ENCODE results near the gene PLA2G4A.

PLA2G4A gene

DNA sequence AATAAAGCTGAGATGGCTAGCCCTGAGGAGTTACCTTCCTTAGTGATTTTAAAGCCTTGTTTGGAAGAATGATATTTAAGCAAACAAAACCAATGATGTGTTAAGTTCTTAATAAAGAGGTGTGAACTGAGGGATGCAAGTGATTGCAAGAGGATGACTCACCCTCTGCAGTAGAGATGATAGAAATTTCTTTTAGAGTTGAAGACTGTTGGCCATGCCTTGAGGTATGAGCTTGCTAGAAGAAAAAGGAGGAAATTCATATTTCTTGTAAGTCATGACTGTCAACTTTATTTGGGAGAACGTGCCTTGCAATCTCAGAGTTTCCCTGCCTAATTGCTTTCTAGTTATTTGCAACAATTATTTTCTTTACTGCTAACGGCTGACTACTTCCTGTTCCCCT is 94.7 kb downstream of the PLA2G4A start:
- DNase-seq: no peak

DNA sequence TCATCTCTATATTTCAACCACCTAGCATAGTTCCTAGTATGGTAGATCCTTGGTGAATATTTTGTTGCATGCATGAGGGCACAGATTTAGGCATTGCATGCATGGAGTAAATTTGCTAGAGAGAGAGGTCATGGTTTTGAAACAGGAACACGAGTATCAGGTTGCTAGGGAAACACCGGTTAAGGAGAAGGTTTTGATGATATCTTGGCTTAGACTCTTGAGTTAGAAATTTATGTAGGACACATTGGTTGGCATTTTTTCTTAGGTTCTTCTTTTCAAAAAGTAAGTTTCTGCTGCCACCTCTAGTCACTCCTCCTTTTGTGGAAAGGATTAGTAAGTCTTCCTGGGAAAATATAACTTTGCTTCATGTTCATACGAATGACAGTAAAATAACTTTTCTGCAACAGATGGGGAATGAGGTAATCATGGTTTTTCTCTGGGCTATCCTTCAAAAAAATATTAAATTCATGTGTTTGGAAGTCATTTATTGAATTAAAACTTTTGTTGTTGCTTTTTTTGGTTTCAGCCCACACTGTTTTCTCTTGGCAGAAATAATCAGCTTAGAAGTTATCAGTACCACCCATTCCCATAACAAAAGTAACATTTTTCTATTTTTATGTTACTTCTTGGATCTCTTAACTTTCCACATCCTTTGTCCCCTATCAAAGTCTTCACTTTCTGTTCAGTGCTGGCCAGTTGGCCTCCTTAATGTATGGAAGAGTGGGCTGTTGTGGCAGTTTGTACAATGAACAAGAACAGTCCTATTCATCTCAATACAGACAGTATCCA is 97.3 kb downstream of the PLA2G4A start:
- DNase-seq: no peak

DNA sequence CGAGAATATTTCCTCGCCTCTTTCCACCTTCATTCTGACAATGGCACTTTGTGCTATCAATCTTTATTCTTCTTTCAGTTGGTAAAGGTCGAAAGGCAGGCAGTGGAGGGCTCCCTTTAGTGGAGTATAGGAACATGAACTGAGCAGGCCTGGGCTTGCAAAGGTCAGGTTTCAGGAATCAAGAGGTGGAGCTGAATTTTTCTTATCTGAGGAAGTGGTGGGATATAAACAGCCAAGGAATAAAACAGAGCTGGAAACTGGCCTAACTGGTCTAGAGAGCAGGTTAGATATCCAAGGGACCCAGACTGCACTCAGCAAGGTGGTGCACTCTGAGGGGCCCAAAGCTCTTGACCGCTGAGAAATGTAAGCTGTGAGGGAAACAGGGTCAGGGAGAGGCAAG is 99.1 kb downstream of the PLA2G4A start:
- DNase-seq: no peak

DNA sequence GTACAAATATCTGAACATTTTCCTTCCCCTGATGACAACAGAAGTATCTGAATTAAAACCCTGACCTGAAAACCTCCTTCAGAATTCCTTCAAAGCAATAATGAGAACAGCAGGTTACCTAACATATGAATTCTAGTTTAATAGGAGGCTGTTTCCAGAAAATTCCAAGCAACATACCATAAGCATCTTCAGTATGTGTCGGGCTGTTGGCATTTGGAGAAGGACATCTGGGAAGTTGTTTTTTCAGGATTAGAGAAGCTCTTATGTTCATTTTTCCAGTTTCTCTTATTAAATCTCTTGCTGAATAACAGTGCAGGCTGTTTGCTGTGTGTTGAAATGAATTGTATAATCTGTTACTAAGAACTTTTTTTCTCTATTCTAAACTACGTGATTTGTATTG is 101.5 kb downstream of the PLA2G4A start:
- no peak for DNase-seq

DNA sequence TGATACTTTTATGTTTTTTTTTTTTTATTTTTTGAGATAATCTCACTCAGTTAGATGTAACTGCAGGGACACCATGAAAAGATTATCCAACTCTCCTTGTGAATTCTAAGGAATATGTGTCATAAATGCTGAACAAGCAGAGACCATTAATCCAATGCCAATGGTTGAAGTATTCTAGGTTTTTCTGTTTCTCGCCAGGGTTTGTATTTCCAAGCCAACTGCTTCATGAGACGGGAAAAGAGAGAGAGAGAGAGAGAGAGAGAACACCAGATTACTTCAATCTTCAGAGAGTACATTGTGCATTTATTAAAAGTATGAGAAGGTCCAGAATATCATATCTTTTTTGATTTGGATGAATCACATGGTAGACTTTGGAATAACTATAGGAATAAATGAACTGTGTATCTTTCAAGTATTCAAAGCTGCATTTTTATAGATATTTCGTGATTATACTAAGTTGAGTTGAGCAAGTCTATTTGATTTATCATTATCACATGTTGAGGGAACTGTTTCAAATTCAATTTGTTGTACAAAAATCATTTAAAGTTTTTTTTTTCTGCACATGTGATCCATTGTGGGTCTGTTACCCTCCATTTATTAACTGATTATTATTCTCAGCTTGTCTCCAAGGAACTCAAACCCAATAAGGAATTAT is 108.4 kb downstream of the PLA2G4A start:
- no peak for DNase-seq

DNA sequence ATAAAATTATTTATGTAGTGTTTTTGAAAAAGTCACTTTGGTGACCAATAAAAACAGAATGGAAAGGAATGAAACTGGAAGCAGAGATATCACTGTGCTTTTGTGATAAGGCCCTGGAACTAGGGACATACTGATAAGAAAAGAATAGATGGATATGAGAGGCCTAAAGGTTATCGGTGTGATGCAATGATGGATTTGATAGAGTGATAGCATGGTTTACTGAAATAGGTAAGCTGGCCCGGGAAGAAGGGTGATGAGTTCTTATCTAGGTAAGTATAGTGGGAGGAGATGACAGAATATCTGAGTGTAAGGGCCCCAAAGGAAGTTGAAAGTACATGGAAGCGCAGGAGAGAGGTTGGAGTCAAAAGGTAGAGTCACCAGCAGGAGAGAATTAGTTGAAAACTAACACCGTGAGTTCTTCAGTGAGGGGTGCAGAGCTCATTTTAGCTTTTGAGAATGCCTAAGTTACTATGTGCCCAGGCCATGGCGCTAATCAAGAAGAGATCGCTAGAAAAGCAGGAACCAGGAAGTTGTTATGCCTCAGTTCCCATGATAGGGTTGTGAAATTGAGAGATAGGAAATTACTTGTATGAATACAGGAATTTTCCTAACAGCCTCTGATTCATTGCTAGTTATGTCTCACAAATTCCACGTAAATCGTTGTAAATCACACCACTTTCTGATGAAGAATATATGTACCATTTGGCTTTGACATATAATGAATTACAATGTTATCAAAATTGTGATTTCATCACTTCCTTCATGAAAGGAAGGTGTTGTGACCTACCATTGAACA is 115.3 kb downstream of the PLA2G4A start:
- no peak for DNase-seq

DNA sequence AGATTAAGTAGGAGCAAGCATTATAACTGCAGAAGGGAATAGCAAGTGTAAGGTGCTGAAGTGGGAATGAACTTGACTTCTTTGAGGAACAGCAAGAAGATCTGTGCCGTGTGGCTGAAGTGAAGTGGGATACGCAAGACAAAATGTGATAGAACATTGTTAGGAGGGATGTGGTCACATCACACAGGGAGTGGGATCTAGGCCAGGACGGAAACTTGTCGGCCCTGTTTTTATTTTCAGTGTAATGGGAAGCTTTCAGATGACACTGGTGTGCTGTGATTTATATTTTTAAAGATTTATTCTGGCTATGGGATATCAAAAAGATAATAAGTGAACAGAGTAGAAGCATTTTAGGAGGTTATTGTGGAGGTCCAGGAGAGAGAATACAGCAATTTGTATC is 116.4 kb downstream of the PLA2G4A start:
- no peak for DNase-seq

DNA sequence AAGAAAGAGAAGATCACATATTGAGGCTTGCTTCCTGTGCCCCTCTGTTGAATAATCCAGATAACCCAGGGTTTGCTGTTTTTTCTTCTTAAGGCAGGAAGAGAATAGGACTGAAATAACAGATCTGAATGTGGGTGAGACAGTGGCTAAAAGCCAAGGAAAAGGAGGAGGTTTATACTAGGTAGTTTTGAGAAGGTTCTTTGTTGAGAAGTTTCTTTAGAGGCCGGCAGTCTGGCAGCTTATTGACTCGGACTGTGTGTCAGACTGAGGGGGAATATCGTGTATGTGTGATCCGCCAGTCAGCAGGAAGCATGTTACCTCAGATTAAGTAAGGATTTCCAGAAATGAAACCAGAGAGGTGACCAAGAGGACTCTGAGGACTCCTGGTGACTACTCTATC is 119.8 kb downstream of the PLA2G4A start:
- DNase-seq: no peak

DNA sequence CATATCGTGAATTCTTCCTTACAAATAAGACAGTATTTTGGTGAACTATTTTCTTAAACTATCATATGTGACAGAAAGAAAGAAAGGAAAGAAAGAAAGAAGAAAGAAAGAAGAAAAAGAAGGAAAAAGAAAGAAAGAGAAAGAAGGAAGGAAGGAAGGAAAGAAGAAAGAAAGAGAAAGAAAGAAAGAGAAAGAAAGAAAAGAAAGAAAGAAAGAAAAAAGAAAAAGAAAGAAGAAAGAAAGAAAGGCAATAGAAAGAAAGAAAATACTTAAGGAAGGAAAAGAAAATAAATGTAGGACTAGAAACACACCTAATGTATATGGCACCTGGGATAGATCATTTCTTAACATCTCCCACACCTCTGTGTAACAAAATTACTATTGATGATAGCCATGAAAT is 120.4 kb downstream of the PLA2G4A start:
- DNase-seq: no peak

DNA sequence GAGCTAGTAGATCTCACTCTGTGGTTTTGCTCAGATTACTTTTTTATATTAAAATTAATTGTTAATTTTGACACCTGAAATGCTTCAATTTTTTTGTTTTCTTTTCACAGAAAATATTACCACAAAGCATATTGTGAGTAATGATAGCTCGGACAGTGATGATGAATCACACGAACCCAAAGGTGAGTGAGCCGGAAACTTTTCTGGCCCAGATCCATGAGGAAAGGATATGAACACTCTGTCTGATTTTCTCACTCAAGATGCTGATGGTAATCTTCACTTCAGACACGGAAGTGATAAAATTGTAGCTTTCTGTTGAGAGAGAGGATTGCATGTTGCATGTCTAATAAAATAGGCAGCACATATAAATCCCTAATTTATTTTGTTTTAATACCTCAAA is 121.8 kb downstream of the PLA2G4A start:
- no peak for DNase-seq

DNA sequence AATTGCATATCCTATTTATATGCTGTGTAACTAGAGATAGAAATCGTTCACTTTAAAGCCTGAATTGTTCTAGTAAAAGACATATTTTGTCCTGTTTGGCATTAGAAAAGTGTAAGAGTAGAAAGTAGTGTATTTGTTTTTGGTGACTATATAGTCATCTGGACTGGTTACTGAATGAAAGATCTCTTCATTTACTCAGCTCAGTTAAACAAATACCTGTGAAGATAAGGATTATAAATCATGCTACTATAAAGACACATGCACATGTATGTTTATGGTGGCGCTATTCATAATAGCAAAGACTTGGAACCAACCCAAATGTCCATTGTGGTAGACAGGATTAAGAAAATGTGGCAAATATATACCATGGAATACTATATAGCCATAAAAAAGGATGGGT is 125.1 kb downstream of the PLA2G4A start:
- no peak for DNase-seq

DNA sequence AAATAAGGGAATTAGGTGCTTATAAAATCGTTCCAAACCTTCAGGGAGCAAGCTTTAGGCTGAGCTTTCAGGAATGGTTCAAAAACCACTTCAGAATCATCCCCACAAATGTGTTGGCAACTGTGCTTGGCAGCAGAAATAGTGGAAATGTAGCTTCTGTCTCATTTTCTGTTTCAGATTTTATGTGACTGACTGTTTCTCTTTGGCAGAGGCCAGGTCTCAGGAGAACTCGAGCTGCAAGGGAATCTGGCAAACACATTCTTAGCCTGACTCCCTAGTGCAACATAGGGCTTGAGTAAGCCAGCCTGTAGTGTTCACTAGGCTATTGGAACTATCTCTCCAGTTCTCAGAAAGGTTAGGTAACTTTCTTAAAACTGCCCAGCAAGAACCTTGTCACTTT is 128.6 kb downstream of the PLA2G4A start:
- DNase-seq: no peak

DNA sequence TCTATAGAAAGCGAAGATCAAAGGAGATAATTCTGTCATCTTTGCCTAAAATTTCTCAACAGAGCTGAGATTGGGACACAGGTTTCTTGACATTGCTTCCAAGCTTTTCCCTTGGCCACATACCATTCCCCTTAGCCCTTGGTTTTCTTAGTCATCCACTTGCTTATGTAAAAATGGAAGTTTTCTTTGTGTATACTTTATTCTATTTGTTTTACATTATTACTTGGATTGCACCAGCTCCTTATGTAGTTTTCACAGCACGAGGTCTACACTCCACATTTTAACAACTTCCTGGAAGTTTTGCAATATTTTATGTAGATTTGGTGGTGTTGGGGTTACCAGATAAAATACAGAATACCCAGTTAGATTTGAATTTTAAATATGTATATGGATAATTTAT is 129.8 kb downstream of the PLA2G4A start:
- no peak for DNase-seq

DNA sequence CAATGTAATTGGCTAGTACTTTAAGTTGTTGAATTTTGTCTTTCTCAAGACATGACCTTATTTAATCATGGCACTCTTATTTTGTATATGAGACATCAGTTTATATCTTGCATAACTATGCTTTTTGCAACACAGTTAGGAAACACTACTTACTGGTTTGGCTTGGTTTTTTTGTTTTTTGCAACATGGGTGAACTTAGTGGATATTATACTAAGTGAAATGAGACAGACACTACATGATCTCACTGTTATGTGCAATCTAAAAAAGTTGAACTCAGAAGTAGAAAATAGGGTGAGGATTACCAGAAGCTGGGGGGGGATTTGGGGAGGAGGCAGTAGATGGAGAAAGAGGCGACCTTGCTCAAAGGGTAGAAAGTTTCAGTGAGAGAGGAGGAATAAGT is 132.1 kb downstream of the PLA2G4A start:
- DNase-seq: no peak

DNA sequence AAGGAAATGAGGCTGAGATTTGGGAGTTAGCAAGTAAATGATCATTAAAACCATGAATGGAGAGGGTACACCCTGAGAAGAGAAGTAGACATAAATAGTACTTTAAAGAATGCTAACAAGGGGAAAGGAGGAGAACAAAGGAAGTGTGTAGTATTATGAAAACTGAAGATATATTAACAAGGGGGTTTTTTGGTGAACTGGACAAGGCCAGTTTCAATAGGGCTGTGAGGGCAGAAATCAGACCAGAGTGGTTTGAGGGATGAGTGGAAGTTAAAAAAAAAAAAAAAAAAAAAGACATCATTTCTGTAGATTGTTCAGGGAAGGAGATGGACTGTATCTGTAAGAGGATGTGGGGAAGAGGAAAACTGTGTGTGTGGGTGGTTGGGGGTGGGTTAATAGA is 137.1 kb downstream of the PLA2G4A start:
- no peak for DNase-seq

DNA sequence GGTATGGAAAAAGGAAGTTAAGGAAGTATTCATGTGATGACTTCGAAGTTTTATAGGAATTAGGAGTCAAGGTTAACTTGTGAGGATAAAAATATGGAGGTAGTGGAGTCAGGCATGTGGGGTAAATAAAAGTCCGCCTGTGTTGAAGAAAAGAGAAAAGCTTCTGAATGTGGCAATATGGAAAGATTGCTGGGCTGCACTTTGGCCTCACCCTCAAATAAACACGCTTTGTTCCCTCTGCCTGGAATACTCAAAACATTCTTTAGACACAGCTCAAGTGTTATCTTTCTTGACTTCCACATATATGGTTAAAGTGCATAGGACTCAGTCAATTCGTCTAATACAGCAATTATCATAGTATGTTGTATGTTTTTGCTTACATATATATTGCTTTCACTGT is 137.7 kb downstream of the PLA2G4A start:
- no peak for DNase-seq

DNA sequence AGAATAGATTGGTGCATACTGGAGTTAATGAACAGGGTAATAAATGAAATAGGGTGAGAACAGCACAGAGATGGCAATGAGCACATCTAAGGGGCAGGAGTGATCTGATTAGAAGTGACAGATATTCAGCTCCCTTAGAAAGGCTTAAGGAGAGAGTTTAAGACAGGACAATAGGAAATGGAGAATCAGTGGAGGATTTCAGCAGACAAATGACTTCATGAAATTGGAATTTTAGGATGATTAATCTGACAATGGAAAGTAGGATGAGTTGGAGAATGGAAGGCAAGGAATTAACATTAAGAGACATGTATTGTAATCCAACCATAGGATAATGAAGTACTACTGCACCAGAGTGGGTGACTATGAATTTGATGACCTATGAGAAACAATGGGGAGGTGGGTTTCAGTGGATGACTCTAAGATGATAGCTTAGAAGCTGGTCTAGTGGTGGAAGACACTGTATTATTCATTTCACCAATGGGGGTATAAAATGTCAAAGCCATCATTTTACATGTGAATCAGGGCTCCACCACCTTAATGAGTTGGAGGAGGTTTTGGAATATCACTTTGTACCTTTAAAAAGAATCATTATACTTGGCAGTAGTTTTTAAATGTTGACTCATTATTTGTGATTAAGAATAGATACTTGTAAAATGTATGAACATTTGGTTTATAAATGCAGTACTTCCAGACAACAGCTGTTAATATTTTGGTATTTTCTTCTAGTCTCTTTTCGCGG is 139.1 kb downstream of the PLA2G4A start:
- DNase-seq: no peak

DNA sequence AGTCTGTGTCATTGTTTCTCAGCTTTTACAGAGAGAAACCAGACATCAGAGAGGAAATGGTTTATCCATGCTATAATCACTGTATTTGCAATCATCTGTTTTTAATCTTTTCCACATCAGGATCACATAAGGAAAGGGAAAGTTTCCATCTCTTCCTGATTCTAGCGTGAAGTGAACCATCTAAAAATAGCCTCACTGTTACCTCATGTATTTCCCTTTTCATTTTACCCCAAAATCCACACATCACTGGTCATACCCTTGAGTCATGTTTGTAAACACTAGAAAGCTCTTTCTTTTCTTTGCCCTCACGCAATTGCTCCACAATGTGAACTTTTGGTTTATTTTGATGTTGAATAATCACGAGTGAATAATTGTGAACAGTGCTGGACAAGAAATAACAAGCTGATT is 146.0 kb downstream of the PLA2G4A start:
- DNase-seq: no peak

DNA sequence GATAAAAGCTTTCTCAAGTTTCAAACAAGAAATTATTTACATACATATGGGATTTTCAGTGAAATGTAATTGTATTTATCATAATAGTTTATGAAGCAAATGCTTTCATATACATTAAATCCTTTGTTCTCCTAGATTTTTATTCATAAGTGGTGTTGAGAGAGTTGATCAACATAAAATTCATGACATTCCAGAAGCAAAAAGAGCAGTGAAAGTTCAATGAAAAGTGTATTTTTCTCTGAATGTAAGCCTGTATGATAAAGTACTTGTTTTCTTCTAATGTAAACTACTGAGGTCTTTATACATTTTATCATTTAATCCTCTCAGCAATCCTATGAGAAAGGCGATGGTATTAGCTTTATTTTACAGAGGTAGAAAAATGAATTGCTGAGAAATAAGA is 146.5 kb downstream of the PLA2G4A start:
- no peak for DNase-seq

DNA sequence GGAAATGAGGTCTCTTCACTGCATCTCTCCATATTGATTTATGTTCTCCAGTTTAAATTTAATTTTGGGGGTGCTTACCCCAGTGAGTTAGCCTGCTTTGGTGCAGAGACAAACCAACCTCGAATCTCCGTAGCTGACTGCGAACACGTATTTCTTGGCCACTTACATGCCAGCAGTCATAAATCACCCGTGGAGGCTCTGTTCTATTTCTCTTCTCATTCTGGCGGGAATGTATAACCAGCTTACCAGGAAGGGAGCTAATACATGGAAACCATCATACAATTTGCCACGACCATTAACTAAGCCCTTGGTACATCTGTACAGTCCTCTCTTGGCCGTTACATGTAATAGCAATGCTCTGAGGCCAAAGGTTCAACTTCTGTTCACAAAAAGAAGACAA is 148.0 kb downstream of the PLA2G4A start:
- DNase-seq: no peak

DNA sequence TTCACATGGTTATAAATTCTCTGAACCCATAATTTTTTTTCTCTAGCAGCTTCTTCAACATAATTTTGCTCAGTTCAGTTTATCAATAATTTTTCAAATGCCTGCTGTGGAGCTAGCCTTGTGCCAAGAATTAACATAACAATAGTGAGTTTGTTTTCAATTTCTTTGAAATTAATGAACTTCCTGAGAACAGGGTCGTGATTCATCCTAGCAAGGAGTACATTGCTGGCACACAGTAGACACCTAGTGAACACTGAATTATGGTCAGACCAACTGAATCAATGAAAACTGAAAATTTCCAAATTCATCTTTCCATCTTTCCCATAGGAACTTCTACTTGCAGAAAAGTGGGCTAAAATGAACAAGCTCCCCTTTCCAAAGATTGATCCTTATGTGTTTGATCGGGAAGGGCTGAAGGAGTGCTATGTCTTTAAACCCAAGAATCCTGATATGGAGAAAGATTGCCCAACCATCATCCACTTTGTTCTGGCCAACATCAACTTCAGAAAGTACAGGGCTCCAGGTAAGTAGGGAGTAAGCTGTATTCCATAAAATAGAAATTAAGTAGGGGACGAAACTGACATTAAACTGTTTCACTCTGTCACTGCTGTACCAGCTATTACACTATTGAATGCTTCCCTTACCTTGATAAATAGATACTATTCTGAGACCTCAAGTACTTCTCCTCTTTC is 148.7 kb downstream of the PLA2G4A start:
- DNase-seq: no peak
